COLO668 (cell line): Measurements from ENCODE around the gene IGFBP2.
A peak's percentile ranks its signal among the peaks of the same experiment; 100 is the strongest.
"Not testable (repeated sequence)": the region's sequence is repeated elsewhere in the genome, so short reads cannot be mapped to it uniquely, and the experiment has no call there.

ENCODE experiments used
- DNase-seq: peaks from one replicate; lab custom pipeline; 2025; ENCODE audit not compliant: unreplicated experiment; lab: John Stamatoyannopoulos, UW

The IGFBP2 gene

GRCh38 chr2:216632952-216633615, at the start of gene IGFBP2:
Gene IGFBP2 (plus strand): TSS chr2:216633420. CDS start chr2:216633524, 104 bp downstream.
- peak; percentile 83 for DNase-seq

GRCh38 chr2:216583606-216584005, 49.6 kb upstream of the IGFBP2 start:
- DNase-seq, result no peak

GRCh38 chr2:216584112-216584511, 49.1 kb upstream of the IGFBP2 start:
- DNase-seq, result no peak

- DNase-seq, result no peak
These were observed 47.8 kb upstream of the IGFBP2 start for GRCh38 chr2:216585441-216585840.

- DNase-seq, result no peak
These were observed 44.1 kb upstream of the IGFBP2 start for GRCh38 chr2:216588861-216589710.

GRCh38 chr2:216589791-216590190, 43.4 kb upstream of the IGFBP2 start:
- no peak for DNase-seq

- no peak for DNase-seq
These were observed 42.4 kb upstream of the IGFBP2 start for GRCh38 chr2:216590780-216591179.

- no peak for DNase-seq
These were observed 41.7 kb upstream of the IGFBP2 start for GRCh38 chr2:216591480-216591879.

- no peak for DNase-seq
These were observed 39.1 kb upstream of the IGFBP2 start for GRCh38 chr2:216594081-216594480.

- no peak for DNase-seq
These were observed 36.8 kb upstream of the IGFBP2 start for GRCh38 chr2:216596236-216596979.

GRCh38 chr2:216596980-216597509, 36.2 kb upstream of the IGFBP2 start:
- no peak for DNase-seq

GRCh38 chr2:216597825-216598224, 35.4 kb upstream of the IGFBP2 start:
- not testable (repeated sequence) for DNase-seq

GRCh38 chr2:216601632-216602409, 31.4 kb upstream of the IGFBP2 start:
- DNase-seq, result no peak

GRCh38 chr2:216603010-216603883, 30.0 kb upstream of the IGFBP2 start:
- DNase-seq, result no peak

- DNase-seq, result no peak
These were observed 29.4 kb upstream of the IGFBP2 start for GRCh38 chr2:216603884-216604245.

- DNase-seq, result no peak
These were observed 28.8 kb upstream of the IGFBP2 start for GRCh38 chr2:216604458-216604857.

- no peak for DNase-seq
These were observed 26.5 kb upstream of the IGFBP2 start for GRCh38 chr2:216606551-216607276.

GRCh38 chr2:216607277-216607560, 26.0 kb upstream of the IGFBP2 start:
- DNase-seq, result no peak

- no peak for DNase-seq
These were observed 24.7 kb upstream of the IGFBP2 start for GRCh38 chr2:216608525-216608924.
